Naive thymus-derived CD8-positive, alpha-beta T cell (primary cell): ENCODE data around the gene GLIPR2. TPM values are rescaled to one million over a fixed set of nuclear protein-coding genes. Genes with fewer than 3 reads are reported as not detected.
"Not testable (repeated sequence)": the region's sequence is repeated elsewhere in the genome, so short reads cannot be mapped to it uniquely, and the experiment has no call there.

ENCODE experiments used
- ATAC-seq, 2 donors: fragments of 150-1000 bp; cut with Tn5 transposase in 1 of 2; sonication (Bioruptor Pico), chemical (Tn5 transposase) in 1 of 2; 1 replicate in 1 of 2; 2 replicates in 1 of 2; pipeline ENCODE4 v1.10.0; 2021; ENCODE audit warnings: mild to moderate bottlenecking in 2 of 2, moderate library complexity in 2 of 2
- POLR2A ChIA-PET: fragments of 350-600 bp; sonication (Branson Sonifier 250); formaldehyde crosslinking; loops from one replicate; lab custom pipeline; 2021; ENCODE audit warnings: antibody characterized with exemption; lab: Charles Lee
- DNase-seq, 10 donors: peaks; one replicate each; pipeline versions ENCODE4 v3.0.0 to v3.0.0-alpha.2; 2020 to 2022
- H3K27ac Mint-ChIP-seq, 10 donors: one replicate each; pipeline ENCODE4 v1.8.0; 2020 to 2022; ENCODE audit warnings: mild to moderate bottlenecking in 10 of 10, mixed read lengths in 10 of 10, moderate library complexity in 4 of 10, inconsistent platforms in 1 of 10
- H3K27me3 Mint-ChIP-seq, 5 donors: one replicate each; pipeline ENCODE4 v1.8.0; 2021 to 2022; ENCODE audit warnings: mixed read lengths in 5 of 5
- H3K36me3 Mint-ChIP-seq, 3 donors: one replicate each; pipeline ENCODE4 v1.8.0; 2020 to 2022; ENCODE audit warnings: mixed read lengths in 3 of 3, mild to moderate bottlenecking in 2 of 3, inconsistent platforms in 1 of 3
- H3K4me1 Mint-ChIP-seq, 4 donors: one replicate each; pipeline ENCODE4 v1.8.0; 2021 to 2022; ENCODE audit warnings: mixed read lengths in 4 of 4
- H3K4me3 Mint-ChIP-seq, 10 donors: one replicate each; pipeline ENCODE4 v1.8.0; 2020 to 2022; ENCODE audit warnings: mild to moderate bottlenecking in 10 of 10, mixed read lengths in 10 of 10, moderate library complexity in 6 of 10, inconsistent platforms in 1 of 10
- H3K9me3 Mint-ChIP-seq, 9 donors: one replicate each; pipeline ENCODE4 v1.8.0; 2020 to 2022; ENCODE audit warnings: mixed read lengths in 9 of 9, mild to moderate bottlenecking in 3 of 9, inconsistent platforms in 1 of 9, moderate library complexity in 1 of 9
- polyA plus RNA-seq, 3 donors: library from polyadenylated mRNA; unstranded; fragments of 300-500 nt; fragmentation: Illumina TruSeq; gene quantifications; one replicate each; pipeline ENCODE4 v1.2.3, GENCODE V29; 2021
- total RNA-seq, 8 experiments: library from RNA in 2 of 8; stranded (reverse) in 2 of 8; gene quantifications; one replicate each; pipeline ENCODE4 v1.2.3 and lab custom pipeline; 2021 to 2026

The GLIPR2 gene, protein sequence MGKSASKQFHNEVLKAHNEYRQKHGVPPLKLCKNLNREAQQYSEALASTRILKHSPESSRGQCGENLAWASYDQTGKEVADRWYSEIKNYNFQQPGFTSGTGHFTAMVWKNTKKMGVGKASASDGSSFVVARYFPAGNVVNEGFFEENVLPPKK
- total RNA-seq (1 to 10 TPM; 7.0 to 7.6 TPM), polyA plus RNA-seq (10 to 100 TPM; 43.2 to 78.9 (median 55.3) TPM), total RNA-seq (lab: John Stamatoyannopoulos, UW) (3.4 to 23.5 (median 13.6) reads per million in 6 experiments)

DNA sequence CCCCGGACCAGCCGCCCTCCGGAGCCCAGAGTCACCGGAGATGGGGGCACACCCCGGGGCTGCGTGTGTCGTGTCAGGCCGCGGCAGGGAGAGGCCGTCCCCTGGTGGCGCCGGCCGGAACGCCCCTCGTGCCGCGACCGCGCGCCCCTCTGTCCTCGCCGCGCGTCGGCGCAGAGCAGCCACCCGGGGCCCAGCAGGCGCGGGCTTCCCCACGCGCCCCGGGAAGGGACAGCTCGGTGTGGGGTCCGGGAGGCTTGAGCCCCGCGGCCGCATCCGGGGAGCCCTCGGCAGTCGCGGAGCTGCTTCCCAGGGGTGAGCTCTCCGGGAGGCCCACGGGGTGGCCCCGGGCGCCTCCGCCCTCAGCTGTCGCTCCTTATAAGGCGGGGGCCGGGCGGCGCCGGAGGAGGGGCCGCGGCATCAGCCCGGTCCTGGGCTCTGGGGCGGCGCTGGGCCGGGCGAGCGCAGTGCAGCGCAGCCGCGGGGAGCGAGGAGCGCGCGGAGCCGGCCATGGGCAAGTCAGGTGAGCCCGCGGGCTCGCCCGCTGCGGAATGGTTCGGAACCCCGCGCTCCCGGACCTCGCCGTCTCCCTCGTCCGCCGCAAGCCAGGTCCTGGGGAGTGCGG, at the start of gene GLIPR2:
Gene GLIPR2, plus strand, starts transcription at position 462 of the 622 bp plus-strand sequence. Its CDS starts 46 bp downstream, at position 508.
- Mint-ChIP-seq H3K9me3 (no peaks in the 10 kb centered on the region), H3K4me1 (peaks cover 34 to 54% (median 51%) of the 10 kb centered on the region in 4 donors), H3K4me3 (peak within 1 kb of the TSS; percentile 87 to 97 (median 94)), H3K36me3 (no peaks in the 10 kb centered on the region), H3K27ac (peak within 1 kb of the TSS; percentile 76 to 94 (median 88)), H3K27me3 (no peaks in the 10 kb centered on the region)
- POLR2A ChIA-PET: interaction anchor here (1.0 to 3.1 kb wide), 8 partner anchors 9 to 54 kb away, joined by 3 to 19 read pairs (median 6); partner anchors contain the start of gene CLTA
- ATAC-seq (peak; percentile 94 to 95), DNase-seq (peak; percentile 58 to 81 (median 69))

DNA sequence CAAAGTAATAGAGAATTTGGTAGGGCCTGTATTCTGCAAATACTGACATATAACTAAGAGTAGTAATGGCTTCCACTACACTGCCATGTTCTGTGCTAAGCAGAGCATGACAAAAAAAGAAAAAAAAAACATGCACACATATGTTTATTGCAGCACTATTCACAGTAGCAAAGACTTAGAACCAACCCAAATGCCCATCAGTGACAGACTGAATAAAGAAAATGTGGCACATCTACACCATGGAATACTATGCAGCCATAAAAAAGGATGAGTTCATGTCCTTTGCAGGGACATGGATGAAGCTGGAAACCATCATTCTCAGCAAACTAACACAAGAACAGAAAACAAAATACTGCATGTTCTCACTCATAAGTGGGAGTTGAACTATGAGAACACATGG, 49.5 kb upstream of the GLIPR2 start:
- DNase-seq, ATAC-seq, H3K27me3 Mint-ChIP-seq, H3K9me3 Mint-ChIP-seq, H3K4me1 Mint-ChIP-seq, H3K4me3 Mint-ChIP-seq, POLR2A ChIA-PET: not testable (repeated sequence)
- peak overlapping the region in 1 of 10 donors; percentile 39 for H3K27ac Mint-ChIP-seq
- peaks cover 0 to 37% (median 29%) of the 10 kb centered on the region in 3 donors for H3K36me3 Mint-ChIP-seq

DNA sequence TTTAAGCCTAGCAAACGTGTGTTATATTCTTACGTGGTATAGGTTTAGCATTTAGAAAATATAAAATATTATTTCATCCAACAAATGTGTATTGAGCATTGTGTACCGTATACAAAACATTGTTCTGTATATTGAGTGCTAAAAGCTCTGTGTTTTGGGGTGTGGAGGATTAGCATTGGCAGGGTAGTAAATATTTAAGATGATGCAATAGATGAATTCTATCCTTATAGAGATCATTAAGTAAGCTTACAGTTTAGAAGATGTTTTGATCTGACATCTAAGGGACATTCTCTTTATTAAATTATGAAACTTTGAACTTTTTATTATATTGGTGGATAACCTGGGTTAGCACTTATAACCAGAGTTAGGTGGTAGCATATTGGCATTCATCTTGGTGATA, 48.5 kb upstream of the GLIPR2 start:
- Mint-ChIP-seq H3K27ac (no peak overlapping the region), H3K9me3 (peaks cover 0 to 9% (median 0%) of the 10 kb centered on the region in 9 donors), H3K36me3 (peaks cover 0 to 29% (median 27%) of the 10 kb centered on the region in 3 donors), H3K27me3 (no peaks in the 10 kb centered on the region), H3K4me3 (no peak overlapping the region), H3K4me1 (peaks cover 6 to 15% (median 13%) of the 10 kb centered on the region in 4 donors)
- ATAC-seq: no peak
- DNase-seq: no peak
- POLR2A ChIA-PET: no interaction called here

DNA sequence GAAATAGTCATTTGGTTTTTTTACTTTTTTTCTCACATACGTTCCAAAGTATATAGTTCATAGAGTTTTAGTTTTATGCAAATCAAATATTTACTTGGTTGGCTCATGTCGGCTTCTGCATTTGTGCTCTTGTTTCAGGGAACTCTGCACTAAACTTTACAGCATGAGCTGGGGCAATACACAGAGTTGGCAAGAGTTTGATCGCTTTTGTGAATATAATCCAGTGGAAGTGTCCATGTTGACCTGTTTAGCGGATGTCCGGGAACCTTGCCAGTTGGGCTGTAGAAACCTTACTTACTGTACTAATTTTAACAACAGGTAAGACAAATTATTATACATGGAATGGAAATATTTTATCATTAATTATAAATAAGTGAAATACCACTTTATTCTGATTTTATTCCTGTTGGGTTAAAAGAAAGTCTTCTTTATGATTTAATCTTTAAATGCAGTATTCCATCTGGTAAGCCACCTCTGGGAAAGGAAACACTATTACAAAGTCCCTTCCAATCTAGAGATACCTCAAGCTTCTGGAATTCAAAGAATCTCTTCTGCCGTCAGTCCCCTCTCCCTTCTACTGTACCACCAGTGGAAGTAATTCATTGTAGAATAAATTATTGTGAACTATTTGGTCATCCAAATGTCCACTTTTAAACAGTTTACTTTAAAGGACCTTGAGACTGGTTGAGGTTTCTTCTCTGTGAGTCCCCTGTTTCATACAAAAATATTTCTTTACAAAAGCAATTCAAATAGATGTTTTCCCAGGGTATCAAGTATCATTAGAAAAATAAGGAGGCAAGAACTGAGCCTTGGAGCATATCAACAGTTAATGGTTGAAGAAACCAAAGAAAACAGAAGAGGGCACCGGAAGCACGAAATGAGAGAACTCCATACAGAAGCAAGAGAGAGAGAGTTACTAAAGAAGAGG, 45.2 kb upstream of the GLIPR2 start:
- Mint-ChIP-seq H3K4me1 (peaks cover 6 to 19% (median 14%) of the 10 kb centered on the region in 4 donors), H3K4me3 (peak overlapping the region in 6 of 10 donors; percentile 11 to 67 (median 36)), H3K36me3 (peaks cover 0 to 15% (median 7%) of the 10 kb centered on the region in 3 donors), H3K27me3 (no peaks in the 10 kb centered on the region), H3K9me3 (peaks cover 0 to 9% (median 0%) of the 10 kb centered on the region in 9 donors), H3K27ac (peak overlapping the region in 8 of 10 donors; percentile 7 to 86 (median 58))
- ATAC-seq: no peak
- POLR2A ChIA-PET: interaction anchor here (0.7 to 0.8 kb wide), 2 partner anchors 11 to 64 kb away, joined by 3 read pairs; no protein-coding TSS in a partner anchor
- DNase-seq: no peak

DNA sequence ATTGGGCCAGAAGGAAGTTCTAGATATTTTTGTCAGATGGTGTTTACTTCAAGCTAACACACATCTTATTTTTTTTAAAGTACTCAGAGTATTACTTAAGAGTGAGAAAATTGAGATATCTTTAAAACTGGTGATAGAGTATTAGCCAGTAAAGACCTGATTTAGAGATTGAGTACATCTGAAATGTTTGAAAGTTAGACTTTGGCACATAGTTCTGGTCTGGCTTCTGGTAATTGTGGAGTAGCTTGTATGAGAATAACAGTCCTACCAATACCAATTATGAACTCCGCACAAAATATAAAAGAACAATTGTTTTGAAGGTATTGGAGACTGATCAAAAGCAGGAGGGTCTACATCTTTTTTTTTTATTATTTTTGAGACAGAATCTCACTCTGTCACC, 44.5 kb upstream of the GLIPR2 start:
- POLR2A ChIA-PET: interaction anchor here (0.7 to 0.8 kb wide), 3 partner anchors 10 to 63 kb away, joined by 3 to 4 read pairs (median 3); no protein-coding TSS in a partner anchor
- Mint-ChIP-seq H3K4me3 (peak overlapping the region in 5 of 10 donors; percentile 11 to 52 (median 31)), H3K27ac (peak overlapping the region in 8 of 10 donors; percentile 7 to 86 (median 58)), H3K4me1 (peaks cover 6 to 19% (median 14%) of the 10 kb centered on the region in 4 donors), H3K36me3 (peaks cover 0 to 8% (median 3%) of the 10 kb centered on the region in 3 donors), H3K9me3 (peaks cover 0 to 9% (median 0%) of the 10 kb centered on the region in 9 donors), H3K27me3 (no peaks in the 10 kb centered on the region)
- ATAC-seq (no peak), DNase-seq (no peak)

DNA sequence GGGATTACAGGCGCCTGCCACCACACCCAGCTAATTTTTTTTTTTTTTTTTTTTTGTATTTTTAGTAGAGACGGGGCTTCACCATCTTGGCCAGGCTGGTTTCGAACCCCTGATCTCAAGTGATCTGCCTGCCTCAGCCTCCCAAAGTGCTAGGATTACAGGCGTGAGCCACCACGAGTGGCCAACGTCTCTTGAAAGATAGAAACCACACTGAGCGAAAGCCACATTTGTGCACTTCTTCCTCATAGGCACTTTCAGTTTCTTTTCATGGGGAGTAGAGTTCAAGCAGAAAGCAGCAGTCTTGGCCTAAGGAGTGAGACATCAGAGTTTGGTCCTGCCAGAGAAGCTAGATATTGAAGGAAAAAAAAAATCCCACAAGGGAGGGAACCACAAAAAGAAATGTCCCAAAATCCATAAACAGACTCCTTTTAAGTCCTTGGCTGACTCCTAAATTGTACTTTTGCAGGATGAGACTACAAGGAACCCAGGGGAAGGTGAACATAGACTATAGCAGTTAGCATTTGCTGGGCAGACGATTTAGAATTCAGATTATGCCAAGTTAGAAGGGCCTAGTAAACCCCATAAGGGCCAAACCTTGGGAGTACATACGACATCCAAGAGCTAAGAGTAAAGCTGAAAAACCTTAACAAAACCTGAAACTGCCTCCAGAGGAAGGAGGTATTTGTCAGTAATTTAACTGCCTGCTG, 43.9 kb upstream of the GLIPR2 start:
- Mint-ChIP-seq H3K4me3 (peak overlapping the region; percentile 43 to 74 (median 60)), H3K27me3 (no peaks in the 10 kb centered on the region), H3K27ac (peak overlapping the region; percentile 63 to 92 (median 86)), H3K36me3 (peaks cover 0 to 4% (median 2%) of the 10 kb centered on the region in 3 donors), H3K4me1 (peaks cover 6 to 19% (median 14%) of the 10 kb centered on the region in 4 donors), H3K9me3 (peaks cover 0 to 9% (median 0%) of the 10 kb centered on the region in 9 donors)
- POLR2A ChIA-PET: interaction anchor here (0.7 to 0.8 kb wide), 2 partner anchors 10 to 59 kb away, joined by 3 to 4 read pairs; no protein-coding TSS in a partner anchor
- DNase-seq (peak in 5 of 10 donors; percentile 8 to 35 (median 14)), ATAC-seq (peak; percentile 74 to 84)

DNA sequence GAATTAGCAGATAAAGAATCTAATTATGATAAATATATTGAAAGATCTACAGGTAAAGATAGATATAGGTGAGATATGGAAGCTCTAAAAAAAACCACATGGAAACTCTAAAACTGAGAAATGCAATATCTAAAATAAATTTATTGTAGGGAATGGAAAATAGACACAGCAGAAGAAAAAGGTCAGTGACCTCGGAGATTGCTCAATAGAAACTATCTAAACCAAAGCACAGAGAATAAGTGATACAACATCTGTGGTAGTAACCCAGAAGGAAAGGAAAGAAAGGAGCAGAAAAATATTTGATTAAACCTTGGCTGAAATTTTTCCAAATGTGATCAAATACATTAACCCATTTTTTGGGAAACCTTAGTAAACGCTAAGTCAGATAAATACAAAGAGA, 43.1 kb upstream of the GLIPR2 start:
- DNase-seq: no peak
- POLR2A ChIA-PET: no interaction called here
- Mint-ChIP-seq H3K27me3 (no peaks in the 10 kb centered on the region), H3K4me3 (no peak overlapping the region), H3K27ac (peak overlapping the region in 4 of 10 donors; percentile 16 to 86 (median 45)), H3K9me3 (peaks cover 0 to 9% (median 0%) of the 10 kb centered on the region in 9 donors), H3K4me1 (peaks cover 8 to 19% (median 14%) of the 10 kb centered on the region in 4 donors), H3K36me3 (peaks cover 0 to 4% (median 0%) of the 10 kb centered on the region in 3 donors)
- ATAC-seq: no peak

DNA sequence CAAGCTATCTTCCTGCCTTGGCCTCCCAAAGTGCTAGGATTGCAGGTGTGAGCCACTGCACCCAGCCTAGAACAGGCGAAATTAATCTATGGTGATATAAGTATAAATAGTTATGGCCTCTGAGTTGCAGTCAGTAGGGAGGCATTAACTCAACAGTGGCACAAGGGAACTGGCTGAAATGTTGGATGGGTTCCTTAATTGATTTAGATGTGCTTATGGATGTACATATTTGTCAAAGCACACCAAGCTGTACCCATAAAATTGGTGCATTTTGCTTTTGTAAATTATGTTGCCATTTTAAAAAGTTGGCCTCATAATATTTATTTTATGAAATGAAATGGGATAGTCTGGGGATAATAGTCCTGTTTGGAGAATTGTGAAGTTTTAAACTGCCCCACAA, 36.8 kb upstream of the GLIPR2 start:
- H3K27ac Mint-ChIP-seq: no peak overlapping the region
- POLR2A ChIA-PET: interaction anchor here (0.6 kb wide), 1 partner anchor 61 kb away, joined by 3 read pairs; no protein-coding TSS in a partner anchor
- DNase-seq (no peak), ATAC-seq (no peak)
- no peaks in the 10 kb centered on the region for H3K27me3 Mint-ChIP-seq
- H3K36me3 Mint-ChIP-seq: no peaks in the 10 kb centered on the region
- no peaks in the 10 kb centered on the region for H3K9me3 Mint-ChIP-seq
- H3K4me1 Mint-ChIP-seq: peaks cover 1 to 9% (median 7%) of the 10 kb centered on the region in 4 donors
- H3K4me3 Mint-ChIP-seq: no peak overlapping the region

DNA sequence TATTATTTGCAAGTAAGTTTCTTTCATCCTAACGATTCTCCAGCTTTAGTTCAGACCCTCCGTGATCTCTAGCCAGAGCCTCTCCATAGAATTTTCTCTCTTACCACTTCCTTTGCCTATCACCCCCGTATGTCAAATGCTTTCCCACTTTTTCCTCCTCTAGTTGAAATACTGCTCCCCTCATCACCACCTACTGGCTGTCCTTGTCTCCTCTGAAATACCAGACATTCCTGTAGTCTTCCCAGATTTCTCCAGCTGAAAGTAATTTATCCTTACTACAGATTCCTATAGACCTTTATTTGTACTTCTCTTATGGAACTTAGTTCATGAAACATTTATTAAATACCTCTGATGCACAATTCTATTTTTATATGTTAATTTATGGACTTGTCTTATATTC, 36.0 kb upstream of the GLIPR2 start:
- Mint-ChIP-seq H3K9me3 (no peaks in the 10 kb centered on the region), H3K27me3 (no peaks in the 10 kb centered on the region), H3K27ac (peak overlapping the region in 1 of 10 donors; percentile 45), H3K4me1 (peaks cover 1 to 9% (median 7%) of the 10 kb centered on the region in 4 donors), H3K36me3 (peaks cover 0 to 4% (median 0%) of the 10 kb centered on the region in 3 donors), H3K4me3 (no peak overlapping the region)
- POLR2A ChIA-PET: interaction anchor here (1.3 to 1.5 kb wide), 2 partner anchors 52 to 66 kb away, joined by 3 to 4 read pairs; no protein-coding TSS in a partner anchor
- no peak for ATAC-seq
- DNase-seq: no peak

DNA sequence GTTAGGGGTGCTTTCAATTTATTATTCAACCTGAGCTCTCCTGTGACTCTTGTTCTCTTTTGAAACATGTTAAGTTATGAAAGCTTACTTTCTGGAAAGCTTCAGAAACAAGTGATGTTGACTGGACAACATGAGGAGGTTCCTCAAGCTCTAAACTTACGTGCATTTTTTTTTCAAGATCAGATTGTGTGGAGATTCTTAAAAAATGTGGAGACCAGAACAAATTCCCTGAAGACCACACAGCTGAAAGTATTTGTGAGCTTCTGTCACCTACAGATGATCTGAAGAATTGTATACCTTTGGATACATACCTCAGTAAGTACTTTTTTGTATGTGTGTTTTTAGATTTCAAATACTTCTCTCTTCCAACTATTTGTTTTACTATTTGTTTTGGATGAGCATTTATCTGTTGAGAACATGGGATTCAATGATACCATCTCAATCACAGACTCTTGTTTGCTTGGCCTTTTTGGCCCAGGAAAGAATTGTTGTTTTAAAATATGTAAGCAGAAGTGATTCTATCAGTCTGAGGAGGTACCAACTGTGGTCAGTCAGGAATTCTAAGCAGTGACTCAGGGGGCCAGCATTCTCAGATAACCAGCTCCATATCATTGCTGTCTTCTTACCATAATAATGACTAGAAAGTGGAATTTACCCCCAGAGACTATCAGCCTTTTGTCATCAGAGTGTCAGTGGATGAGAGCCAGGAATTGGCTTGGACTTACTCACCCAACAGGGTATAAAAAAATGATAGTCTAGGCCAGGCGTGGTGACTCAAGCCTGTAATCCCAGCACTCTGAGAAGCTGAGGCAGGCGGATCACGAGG, 34.4 kb upstream of the GLIPR2 start:
- POLR2A ChIA-PET: interaction anchor here (0.7 to 1.5 kb wide), 6 partner anchors 10 to 88 kb away, joined by 3 to 9 read pairs (median 4); no protein-coding TSS in a partner anchor
- peak overlapping the region in 1 of 10 donors; percentile 4 for H3K27ac Mint-ChIP-seq
- H3K9me3 Mint-ChIP-seq: no peaks in the 10 kb centered on the region
- ATAC-seq (no peak), DNase-seq (no peak)
- H3K4me1 Mint-ChIP-seq: peaks cover 1 to 9% (median 7%) of the 10 kb centered on the region in 4 donors
- peaks cover 0 to 4% (median 0%) of the 10 kb centered on the region in 3 donors for H3K36me3 Mint-ChIP-seq
- H3K27me3 Mint-ChIP-seq: no peaks in the 10 kb centered on the region
- no peak overlapping the region for H3K4me3 Mint-ChIP-seq
